ENCODE measurements around the gene MAGEF1. TPM values are rescaled to one million over a fixed set of nuclear protein-coding genes. Genes with fewer than 3 reads are reported as not detected.
A peak's percentile ranks its signal among the peaks of the same experiment; 100 is the strongest.

Gene MAGEF1
- total and polyA plus RNA-seq, 9 of the 15 experiments (the other 6 are each of a cell fraction or from before 2014, with no cell fraction given): 1.5 to 39.1 (median 19.8) TPM

DNA sequence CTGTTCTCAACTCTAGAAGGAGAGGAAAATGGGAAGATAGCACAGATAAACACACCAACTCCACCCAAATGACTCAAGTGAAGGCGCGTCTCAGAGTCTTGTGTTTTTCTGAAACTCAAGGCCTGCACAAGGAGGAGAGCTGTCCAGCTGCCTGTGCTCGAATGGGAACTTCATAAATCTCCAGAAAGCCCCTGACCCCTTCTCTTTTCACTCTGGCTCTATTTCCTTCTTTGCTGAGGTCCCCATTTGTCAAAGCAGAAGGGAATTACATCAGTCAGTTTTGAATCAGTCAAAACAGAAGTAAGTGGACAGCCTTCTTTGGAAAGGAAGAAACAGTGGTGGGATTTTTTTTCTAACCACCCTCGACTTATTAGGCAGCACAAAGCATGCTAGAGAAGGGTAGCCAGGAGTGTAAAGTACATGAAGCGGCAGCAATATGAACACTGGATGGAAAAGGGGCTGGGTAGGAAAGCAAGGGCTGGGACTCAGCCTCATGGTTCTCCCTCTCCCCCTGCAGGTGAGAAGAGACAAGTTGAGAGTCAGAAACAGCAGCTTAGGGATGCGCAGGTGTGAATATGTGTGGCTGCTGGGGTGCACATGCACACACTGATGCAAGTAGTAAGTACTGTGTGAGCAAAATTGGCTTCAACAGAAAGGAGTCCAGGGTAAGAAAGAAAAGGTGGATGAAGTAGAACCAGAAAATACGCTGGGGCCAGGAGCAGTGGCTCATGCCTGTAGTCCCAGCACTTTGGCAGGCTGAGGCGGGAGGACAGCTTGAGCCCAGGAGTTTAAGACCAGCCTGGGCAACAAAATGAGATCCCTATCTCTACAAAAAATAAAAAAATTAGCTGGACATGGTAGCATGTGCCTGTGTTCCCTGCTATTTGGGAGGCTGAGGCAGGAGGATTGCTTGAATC lies 36.6 kb upstream of the MAGEF1 start (continued):
- TF ChIP-seq, protein P1, sequence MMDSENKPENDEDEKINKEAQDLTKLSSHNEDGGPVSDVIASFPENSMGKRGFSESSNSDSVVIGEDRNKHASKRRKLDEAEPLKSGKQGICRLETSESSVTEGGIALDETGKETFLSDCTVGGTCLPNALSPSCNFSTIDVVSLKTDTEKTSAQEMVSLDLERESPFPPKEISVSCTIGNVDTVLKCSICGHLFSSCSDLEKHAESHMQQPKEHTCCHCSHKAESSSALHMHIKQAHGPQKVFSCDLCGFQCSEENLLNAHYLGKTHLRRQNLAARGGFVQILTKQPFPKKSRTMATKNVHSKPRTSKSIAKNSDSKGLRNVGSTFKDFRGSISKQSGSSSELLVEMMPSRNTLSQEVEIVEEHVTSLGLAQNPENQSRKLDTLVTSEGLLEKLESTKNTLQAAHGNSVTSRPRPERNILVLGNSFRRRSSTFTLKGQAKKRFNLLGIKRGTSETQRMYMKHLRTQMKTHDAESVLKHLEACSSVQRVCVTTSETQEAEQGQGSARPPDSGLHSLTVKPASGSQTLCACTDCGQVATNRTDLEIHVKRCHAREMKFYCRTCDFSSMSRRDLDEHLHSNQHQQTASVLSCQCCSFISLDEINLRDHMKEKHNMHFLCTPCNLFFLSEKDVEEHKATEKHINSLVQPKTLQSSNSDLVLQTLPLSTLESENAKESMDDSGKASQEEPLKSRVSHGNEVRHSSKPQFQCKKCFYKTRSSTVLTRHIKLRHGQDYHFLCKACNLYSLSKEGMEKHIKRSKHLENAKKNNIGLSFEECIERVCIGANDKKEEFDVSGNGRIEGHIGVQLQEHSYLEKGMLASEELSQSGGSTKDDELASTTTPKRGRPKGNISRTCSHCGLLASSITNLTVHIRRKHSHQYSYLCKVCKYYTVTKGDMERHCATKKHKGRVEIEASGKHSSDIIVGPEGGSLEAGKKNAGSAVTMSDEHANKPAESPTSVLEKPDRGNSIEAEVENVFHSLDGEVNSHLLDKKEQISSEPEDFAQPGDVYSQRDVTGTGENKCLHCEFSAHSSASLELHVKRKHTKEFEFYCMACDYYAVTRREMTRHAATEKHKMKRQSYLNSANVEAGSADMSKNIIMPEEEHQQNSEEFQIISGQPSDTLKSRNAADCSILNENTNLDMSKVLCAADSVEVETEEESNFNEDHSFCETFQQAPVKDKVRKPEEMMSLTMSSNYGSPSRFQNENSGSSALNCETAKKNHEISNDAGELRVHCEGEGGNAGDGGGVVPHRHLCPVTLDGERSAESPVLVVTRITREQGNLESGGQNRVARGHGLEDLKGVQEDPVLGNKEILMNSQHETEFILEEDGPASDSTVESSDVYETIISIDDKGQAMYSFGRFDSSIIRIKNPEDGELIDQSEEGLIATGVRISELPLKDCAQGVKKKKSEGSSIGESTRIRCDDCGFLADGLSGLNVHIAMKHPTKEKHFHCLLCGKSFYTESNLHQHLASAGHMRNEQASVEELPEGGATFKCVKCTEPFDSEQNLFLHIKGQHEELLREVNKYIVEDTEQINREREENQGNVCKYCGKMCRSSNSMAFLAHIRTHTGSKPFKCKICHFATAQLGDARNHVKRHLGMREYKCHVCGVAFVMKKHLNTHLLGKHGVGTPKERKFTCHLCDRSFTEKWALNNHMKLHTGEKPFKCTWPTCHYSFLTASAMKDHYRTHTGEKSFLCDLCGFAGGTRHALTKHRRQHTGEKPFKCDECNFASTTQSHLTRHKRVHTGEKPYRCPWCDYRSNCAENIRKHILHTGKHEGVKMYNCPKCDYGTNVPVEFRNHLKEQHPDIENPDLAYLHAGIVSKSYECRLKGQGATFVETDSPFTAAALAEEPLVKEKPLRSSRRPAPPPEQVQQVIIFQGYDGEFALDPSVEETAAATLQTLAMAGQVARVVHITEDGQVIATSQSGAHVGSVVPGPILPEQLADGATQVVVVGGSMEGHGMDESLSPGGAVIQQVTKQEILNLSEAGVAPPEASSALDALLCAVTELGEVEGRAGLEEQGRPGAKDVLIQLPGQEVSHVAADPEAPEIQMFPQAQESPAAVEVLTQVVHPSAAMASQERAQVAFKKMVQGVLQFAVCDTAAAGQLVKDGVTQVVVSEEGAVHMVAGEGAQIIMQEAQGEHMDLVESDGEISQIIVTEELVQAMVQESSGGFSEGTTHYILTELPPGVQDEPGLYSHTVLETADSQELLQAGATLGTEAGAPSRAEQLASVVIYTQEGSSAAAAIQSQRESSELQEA (IDR thresholded peaks at IDR 0.05; ENCODE audit: low read depth): no peak
- 0 out of 2 replicates have a peak, but pooled peaks have one; percentile 38 for TF ChIP-seq SMARCE1 (IDR thresholded peaks at IDR 0.05)
- peak; percentile 61 for TF ChIP-seq DPF2 (IDR thresholded peaks at IDR 0.05)
- TF ChIP-seq JUND (IDR thresholded peaks at IDR 0.05; ENCODE audit: borderline replicate concordance, low read depth, low read length): peak; percentile 50; the same call in 1 of the 2 replicates
- TF ChIP-seq JUND (tag; IDR thresholded peaks at IDR 0.05; ENCODE audit: borderline replicate concordance, low read depth, low read length): peak; percentile 68; the same call in 1 of the 3 replicates
- TF ChIP-seq ZKSCAN1 (IDR thresholded peaks at IDR 0.05; ENCODE audit: low read depth, low read length): no peak
- peak; percentile 62 to 70 for TF ChIP-seq NRF1 (conservative IDR thresholded peaks at IDR 0.05 in 1 of 2, IDR thresholded peaks at IDR 0.05 in 1 of 2)
